GM23338 (cell line): ENCODE data around the gene IPO7. TPM values are rescaled to one million over a fixed set of nuclear protein-coding genes. Genes with fewer than 3 reads are reported as not detected.

Experiments
- CREB1 ChIP-seq: fragments of 250-450 bp; sonication (Bioruptor Pico); IDR thresholded peaks from 2 replicates; pipeline ENCODE4 v1.5.0; 2020; ENCODE audit warnings: low read depth, mild to moderate bottlenecking, moderate library complexity
- CTCF ChIP-seq, 2 experiments: fragments of 200-600 bp in 1 of 2; sonication (generic) in 1 of 2; conservative IDR thresholded peaks; 2 replicates each; pipeline versions ENCODE4 v1.5.1 to v1.6.1; 2016 to 2017; ENCODE audit warnings: antibody characterized with exemption in 2 of 2, low read depth in 2 of 2, mild to moderate bottlenecking in 2 of 2, moderate library complexity in 1 of 2
- REST ChIP-seq: IDR thresholded peaks from one replicate; pipeline ENCODE4 v1.6.1; 2018; ENCODE audit warnings: antibody characterized with exemption; ENCODE audit not compliant: unreplicated experiment
- ZNF462 ChIP-seq: fragments of 250-450 bp; sonication (Bioruptor Pico); IDR thresholded peaks from 2 replicates; pipeline ENCODE4 v1.5.0; 2020; ENCODE audit warnings: mild to moderate bottlenecking, moderate library complexity
- polyA plus RNA-seq: library from polyadenylated mRNA; unstranded; fragments of >200 nt; fragmentation: Nextera tagmentation; extraction: Ambion mirVana; gene quantifications from 2 replicates; pipeline ENCODE4 v1.2.1, GENCODE V29; 2016
- total RNA-seq: library from RNA; depleted of rRNA; stranded (reverse); fragments of >200 nt; shearing (Covaris generic); gene quantifications from 2 replicates; pipeline ENCODE4 v1.2.3, GENCODE V29; 2014

The IPO7 gene
- total and polyA plus RNA-seq, 2 experiments from 2014 or later = 56.1 to 271 TPM

GRCh38 chr11:9386086-9386485, 1.6 kb downstream of the IPO7 start (continued):
- TF ChIP-seq ZNF462 (no peak), CTCF (conservative IDR thresholded peaks at IDR 0.05; ENCODE audit: low read depth in 2 of 2) (no peak), CREB1 (CRISPR knock-in tag) (no peak), REST (no peak)
